ENCODE measurements around the gene LDB3.

DNA sequence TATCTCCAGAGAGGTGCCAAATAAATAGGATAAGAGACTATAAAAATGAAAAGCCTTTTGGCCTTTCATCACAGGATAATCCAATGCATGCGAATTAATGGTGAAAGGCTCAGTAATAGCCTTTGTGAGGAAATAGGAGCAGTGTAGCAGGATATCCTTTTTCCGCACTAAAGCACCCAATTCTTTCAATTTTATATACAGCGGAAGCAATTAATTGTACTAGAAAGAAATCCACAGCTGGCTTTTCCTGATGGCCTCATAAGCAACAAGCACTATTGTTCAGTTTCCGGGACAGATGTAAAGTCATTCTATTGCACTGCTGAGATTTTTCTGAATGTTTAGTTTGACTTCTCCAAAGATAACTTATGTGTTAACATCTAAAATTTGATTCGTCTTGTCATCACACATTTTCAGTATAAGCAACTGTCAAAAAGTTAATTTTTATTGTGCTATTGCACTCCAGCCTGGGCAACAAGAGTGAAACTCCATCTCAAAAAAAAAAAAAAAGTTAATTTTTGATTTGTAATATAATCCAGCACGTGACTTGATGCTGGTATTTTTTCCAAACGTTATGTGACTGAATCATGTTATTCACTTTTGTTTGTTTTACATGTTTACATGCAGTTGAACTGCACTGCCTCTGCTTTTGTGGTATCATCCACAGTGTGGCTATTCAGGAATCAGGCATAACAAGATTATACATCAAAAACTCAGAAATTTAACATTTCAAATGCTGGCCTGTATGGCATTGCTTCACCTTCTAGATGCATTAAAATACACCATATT lies 79.7 kb downstream of the LDB3 start:
- TF ChIP-seq, protein P1, sequence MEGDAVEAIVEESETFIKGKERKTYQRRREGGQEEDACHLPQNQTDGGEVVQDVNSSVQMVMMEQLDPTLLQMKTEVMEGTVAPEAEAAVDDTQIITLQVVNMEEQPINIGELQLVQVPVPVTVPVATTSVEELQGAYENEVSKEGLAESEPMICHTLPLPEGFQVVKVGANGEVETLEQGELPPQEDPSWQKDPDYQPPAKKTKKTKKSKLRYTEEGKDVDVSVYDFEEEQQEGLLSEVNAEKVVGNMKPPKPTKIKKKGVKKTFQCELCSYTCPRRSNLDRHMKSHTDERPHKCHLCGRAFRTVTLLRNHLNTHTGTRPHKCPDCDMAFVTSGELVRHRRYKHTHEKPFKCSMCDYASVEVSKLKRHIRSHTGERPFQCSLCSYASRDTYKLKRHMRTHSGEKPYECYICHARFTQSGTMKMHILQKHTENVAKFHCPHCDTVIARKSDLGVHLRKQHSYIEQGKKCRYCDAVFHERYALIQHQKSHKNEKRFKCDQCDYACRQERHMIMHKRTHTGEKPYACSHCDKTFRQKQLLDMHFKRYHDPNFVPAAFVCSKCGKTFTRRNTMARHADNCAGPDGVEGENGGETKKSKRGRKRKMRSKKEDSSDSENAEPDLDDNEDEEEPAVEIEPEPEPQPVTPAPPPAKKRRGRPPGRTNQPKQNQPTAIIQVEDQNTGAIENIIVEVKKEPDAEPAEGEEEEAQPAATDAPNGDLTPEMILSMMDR (conservative IDR thresholded peaks at IDR 0.05) = no peak
- no peak for TF ChIP-seq EZH2 (IDR thresholded peaks at IDR 0.05; ENCODE audit: low read depth)
